Tibial artery (tissue), 4 donors: Measurements from ENCODE around the gene PXK.

Experiments used
- DNase-seq, 2 donors: peaks; one replicate each; pipeline ENCODE4 v3.0.0-alpha.2; 2019
- H3K27ac ChIP-seq, 2 donors: fragments of 200-600 bp; sonication (generic) in 1 of 2; 1 replicate in 1 of 2; 2 replicates in 1 of 2; pipeline ENCODE4 v1.5.1; 2018 to 2019; ENCODE audit warnings: mild to moderate bottlenecking in 1 of 2
- H3K27me3 ChIP-seq, 2 donors: fragments of 200-600 bp; sonication (generic) in 1 of 2; one replicate each; pipeline versions ENCODE4 v1.5.1 to v1.6.0; 2016 to 2019
- H3K36me3 ChIP-seq, 3 donors: fragments of 200-600 bp; sonication (generic) in 2 of 3; one replicate each; pipeline ENCODE4 v1.5.1; 2016 to 2019; ENCODE audit warnings: mild to moderate bottlenecking in 2 of 3
- H3K4me1 ChIP-seq, 4 donors: fragments of 200-600 bp; sonication (generic) in 2 of 4; 1 replicate in 3 of 4; 2 replicates in 1 of 4; pipeline ENCODE4 v1.5.1; 2016 to 2019
- H3K4me3 ChIP-seq, 2 donors: fragments of 200-600 bp; sonication (generic) in 1 of 2; 1 replicate in 1 of 2; 2 replicates in 1 of 2; pipeline ENCODE4 v1.5.1; 2018 to 2019; ENCODE audit warnings: mild to moderate bottlenecking in 2 of 2
- H3K9me3 ChIP-seq, 3 donors: fragments of 200-600 bp; sonication (generic) in 1 of 3; one replicate each; pipeline ENCODE4 v1.5.1; 2016 to 2019
- intact Hi-C: fragments of 100-400 bp; cut with DNase I; formaldehyde crosslinking; loops from one replicate; pipeline ENCODE4 v1.15.0; 2023; ENCODE audit warnings: low total_unique reads
- TF ChIP-seq, protein P1 (sequence below), 2 experiments: fragments of 200-600 bp in 1 of 2; fragments of 450-650 bp in 1 of 2; IDR thresholded peaks; one replicate each; pipeline ENCODE4 v1.5.1; 2017 to 2019; ENCODE audit warnings: antibody characterized with exemption in 2 of 2, mild to moderate bottlenecking in 1 of 2, moderate library complexity in 1 of 2

The PXK gene

DNA sequence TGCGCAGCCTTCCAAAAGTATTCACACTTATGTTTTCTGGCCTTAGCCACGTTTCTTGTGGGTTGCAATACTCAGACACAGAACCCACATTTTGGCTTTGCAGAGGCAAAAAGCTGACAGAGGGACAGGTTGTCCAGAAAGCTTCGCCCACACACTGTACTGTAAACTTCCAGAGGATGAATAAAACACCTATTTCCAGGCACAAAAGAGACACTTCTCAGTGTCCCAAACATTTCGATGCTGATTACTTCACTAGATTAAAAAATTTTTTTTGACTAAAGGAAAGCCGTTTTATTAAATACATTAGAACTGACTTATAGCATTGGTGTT, 131.2 kb downstream of the PXK start:
- H3K27ac ChIP-seq, result peak overlapping the region in 1 of 2 donors; percentile 29
- H3K27me3 ChIP-seq, result no peaks in the 10 kb centered on the region
- no peaks in the 10 kb centered on the region for H3K36me3 ChIP-seq
- H3K4me1 ChIP-seq, result peaks cover 0 to 10% (median 1%) of the 10 kb centered on the region in 4 donors
- DNase-seq, result no peak
- TF ChIP-seq, protein P1, sequence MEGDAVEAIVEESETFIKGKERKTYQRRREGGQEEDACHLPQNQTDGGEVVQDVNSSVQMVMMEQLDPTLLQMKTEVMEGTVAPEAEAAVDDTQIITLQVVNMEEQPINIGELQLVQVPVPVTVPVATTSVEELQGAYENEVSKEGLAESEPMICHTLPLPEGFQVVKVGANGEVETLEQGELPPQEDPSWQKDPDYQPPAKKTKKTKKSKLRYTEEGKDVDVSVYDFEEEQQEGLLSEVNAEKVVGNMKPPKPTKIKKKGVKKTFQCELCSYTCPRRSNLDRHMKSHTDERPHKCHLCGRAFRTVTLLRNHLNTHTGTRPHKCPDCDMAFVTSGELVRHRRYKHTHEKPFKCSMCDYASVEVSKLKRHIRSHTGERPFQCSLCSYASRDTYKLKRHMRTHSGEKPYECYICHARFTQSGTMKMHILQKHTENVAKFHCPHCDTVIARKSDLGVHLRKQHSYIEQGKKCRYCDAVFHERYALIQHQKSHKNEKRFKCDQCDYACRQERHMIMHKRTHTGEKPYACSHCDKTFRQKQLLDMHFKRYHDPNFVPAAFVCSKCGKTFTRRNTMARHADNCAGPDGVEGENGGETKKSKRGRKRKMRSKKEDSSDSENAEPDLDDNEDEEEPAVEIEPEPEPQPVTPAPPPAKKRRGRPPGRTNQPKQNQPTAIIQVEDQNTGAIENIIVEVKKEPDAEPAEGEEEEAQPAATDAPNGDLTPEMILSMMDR (IDR thresholded peaks at IDR 0.05), result no peak
- peak overlapping the region; percentile 35 to 40 for H3K4me3 ChIP-seq
- intact Hi-C loops, result no loop called here
- no peaks in the 10 kb centered on the region for H3K9me3 ChIP-seq

DNA sequence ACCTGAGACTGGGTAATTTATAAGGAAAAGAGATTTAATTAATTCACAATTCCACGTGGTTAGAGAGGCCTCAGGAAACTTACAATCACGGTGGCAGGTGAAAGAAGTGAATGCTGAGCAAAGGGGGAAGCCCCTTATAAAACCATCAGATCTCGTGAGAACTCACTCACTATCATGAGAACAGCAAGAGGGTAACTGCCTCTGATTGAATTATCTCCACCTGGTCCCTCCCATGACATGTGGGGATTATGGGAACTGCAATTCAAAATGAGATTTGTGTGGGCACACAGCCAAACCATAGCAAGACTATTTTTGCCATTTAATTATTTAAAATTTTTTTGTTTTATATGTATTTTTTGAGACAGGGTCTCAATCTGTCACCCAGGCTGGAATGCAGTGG, 132.2 kb downstream of the PXK start:
- H3K27ac ChIP-seq, result no peak overlapping the region
- H3K27me3 ChIP-seq, result no peaks in the 10 kb centered on the region
- intact Hi-C loops, result no loop called here
- H3K36me3 ChIP-seq, result no peaks in the 10 kb centered on the region
- TF ChIP-seq, protein P1 (IDR thresholded peaks at IDR 0.05), result no peak
- H3K4me1 ChIP-seq, result peaks cover 0 to 10% (median 1%) of the 10 kb centered on the region in 4 donors
- no peak for DNase-seq
- H3K9me3 ChIP-seq, result no peaks in the 10 kb centered on the region
- no peak overlapping the region for H3K4me3 ChIP-seq

DNA sequence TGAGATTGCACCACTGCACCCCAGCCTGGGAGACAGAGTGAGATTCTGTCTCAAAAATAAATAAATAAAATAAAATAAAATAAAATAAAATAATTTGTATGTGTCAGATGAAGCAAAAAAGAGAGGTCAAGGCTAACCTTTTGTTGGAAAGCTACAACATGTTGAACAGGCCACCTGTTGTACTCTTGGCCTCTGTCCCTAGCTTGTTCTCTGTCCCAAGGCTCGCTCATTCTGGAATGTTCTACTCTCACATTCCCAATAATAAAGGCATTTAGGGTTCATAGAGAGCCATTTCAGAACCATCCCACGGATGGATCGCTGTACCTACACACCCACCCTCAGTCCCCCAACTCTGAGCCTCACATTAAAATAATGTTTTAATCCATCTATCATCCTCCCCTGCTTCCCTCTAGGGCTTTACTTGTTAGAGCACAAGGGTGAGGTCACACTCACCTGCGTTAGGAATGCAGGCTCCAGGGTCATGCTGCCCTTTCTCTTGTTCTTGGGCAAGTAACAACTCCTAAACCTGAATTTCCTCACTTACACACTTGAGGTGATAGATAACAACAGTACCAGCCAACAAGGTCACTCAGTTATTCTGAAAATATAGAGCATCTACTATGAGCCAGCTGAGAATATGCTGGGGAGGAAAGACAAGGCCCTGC, 134.3 kb downstream of the PXK start:
- Histone ChIP-seq H3K4me1 (peaks cover 0 to 10% (median 1%) of the 10 kb centered on the region in 4 donors), H3K27ac (no peak overlapping the region), H3K9me3 (no peaks in the 10 kb centered on the region), H3K36me3 (no peaks in the 10 kb centered on the region), H3K27me3 (no peaks in the 10 kb centered on the region), H3K4me3 (no peak overlapping the region)
- TF ChIP-seq, protein P1 (IDR thresholded peaks at IDR 0.05), result no peak
- DNase-seq, result no peak
- intact Hi-C loops, result no loop called here

DNA sequence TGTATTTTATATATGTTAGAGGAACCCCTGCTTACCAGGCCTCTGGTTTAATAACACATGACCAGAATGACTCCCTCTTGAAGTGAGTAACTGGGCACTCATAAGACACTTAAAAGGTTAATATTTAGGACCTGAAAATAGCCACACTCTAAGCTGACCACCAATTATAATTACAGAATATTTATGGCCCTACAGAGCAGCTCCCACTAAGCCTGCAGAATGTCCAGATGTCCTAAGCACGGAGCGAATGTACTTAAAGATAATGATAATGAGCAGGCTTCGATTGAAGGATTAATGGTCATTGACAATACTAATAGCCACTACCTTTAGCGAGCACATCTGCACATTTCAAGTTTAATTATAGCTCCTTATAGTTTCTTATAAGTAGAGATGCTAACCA, 136.4 kb downstream of the PXK start:
- Histone ChIP-seq H3K27ac (no peak overlapping the region), H3K27me3 (no peaks in the 10 kb centered on the region), H3K4me3 (no peak overlapping the region), H3K36me3 (no peaks in the 10 kb centered on the region), H3K9me3 (no peaks in the 10 kb centered on the region), H3K4me1 (no peaks in the 10 kb centered on the region)
- intact Hi-C loops, result no loop called here
- no peak for DNase-seq
- TF ChIP-seq, protein P1 (IDR thresholded peaks at IDR 0.05), result no peak

DNA sequence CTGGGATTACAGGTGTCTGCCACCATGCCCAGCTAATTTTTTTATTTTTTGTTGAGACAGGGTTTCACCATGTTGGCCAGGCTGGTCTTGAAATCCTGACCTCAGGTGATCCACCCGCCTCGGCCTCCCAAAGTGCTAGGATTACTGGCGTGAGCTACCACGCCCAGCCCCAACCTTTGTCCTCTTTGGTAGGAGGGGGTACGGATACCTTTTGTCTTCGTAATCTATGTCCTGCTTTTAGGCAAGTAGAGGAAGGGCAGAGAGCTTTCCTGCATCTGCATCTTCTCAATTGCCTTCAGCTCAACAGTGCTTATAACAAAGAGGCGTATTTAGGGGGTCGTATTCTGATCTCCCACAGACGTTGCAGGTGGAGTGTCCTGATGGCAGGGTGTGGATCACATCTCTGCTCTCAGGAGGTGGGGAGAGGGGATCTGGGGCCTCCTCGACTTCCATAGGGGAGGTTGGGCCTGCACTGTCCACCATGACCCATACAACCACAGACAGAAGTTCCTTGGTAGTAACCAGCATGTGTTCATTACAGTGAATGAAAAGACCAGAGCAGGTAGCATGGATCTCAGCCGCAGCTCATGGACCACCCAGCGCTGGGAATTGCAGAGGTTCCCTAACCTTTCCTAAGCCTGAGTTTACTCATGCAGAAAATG, 137.8 kb downstream of the PXK start:
- DNase-seq, result no peak
- Histone ChIP-seq H3K4me3 (no peak overlapping the region), H3K27ac (no peak overlapping the region), H3K27me3 (no peaks in the 10 kb centered on the region), H3K4me1 (no peaks in the 10 kb centered on the region), H3K36me3 (no peaks in the 10 kb centered on the region), H3K9me3 (no peaks in the 10 kb centered on the region)
- intact Hi-C loops, result no loop called here
- TF ChIP-seq, protein P1 (IDR thresholded peaks at IDR 0.05), result no peak
